Natural killer cell (primary cell): ENCODE data around the gene LIME1. TPM values are rescaled to one million over a fixed set of nuclear protein-coding genes. Genes with fewer than 3 reads are reported as not detected.

Experiments used
- ATAC-seq, 3 donors: fragments of 150-1000 bp in 2 of 3; fragments of 200-7000 bp in 1 of 3; cut with Tn5 transposase; 1 replicate in 1 of 3; 2 replicates in 2 of 3; pipeline ENCODE4 v1.10.0; 2021; ENCODE audit warnings: mild to moderate bottlenecking in 2 of 3, moderate library complexity in 2 of 3
- DNase-seq, 2 donors: peaks; one replicate each; pipeline versions ENCODE4 v3.0.0 to v3.0.0-alpha.2; 2013 to 2021; ENCODE audit warnings: mixed read lengths in 1 of 2
- H3K27ac ChIP-seq: one replicate; pipeline ENCODE4 v1.5.1; 2013; ENCODE audit warnings: mild to moderate bottlenecking, low read length
- H3K27me3 ChIP-seq: one replicate; pipeline ENCODE4 v1.6.1; 2013; ENCODE audit warnings: low read length; ENCODE audit not compliant: control insufficient read depth, insufficient read depth
- H3K36me3 ChIP-seq: one replicate; pipeline ENCODE4 v1.6.1; 2013; ENCODE audit warnings: low read length; ENCODE audit not compliant: control insufficient read depth, insufficient read depth
- H3K4me1 ChIP-seq: one replicate; pipeline ENCODE4 v1.6.1; 2013; ENCODE audit warnings: low read length; ENCODE audit not compliant: control insufficient read depth, insufficient read depth
- H3K4me3 ChIP-seq: one replicate; pipeline ENCODE4 v1.5.1; 2013; ENCODE audit warnings: low read length
- H3K9me3 ChIP-seq: one replicate; pipeline ENCODE4 v1.6.1; 2013; ENCODE audit warnings: low read length; ENCODE audit not compliant: control insufficient read depth, insufficient read depth
- H3K27ac Mint-ChIP-seq, 2 donors: one replicate each; pipeline ENCODE4 v1.8.0; 2022; ENCODE audit warnings: mild to moderate bottlenecking in 2 of 2, mixed read lengths in 2 of 2, moderate library complexity in 1 of 2
- H3K27me3 Mint-ChIP-seq, 2 donors: one replicate each; pipeline ENCODE4 v1.8.0; 2022; ENCODE audit warnings: low read depth in 2 of 2, mixed read lengths in 2 of 2
- H3K36me3 Mint-ChIP-seq: one replicate; pipeline ENCODE4 v1.8.0; 2022; ENCODE audit warnings: mixed read lengths
- H3K4me1 Mint-ChIP-seq, 2 donors: one replicate each; pipeline ENCODE4 v1.8.0; 2022; ENCODE audit warnings: mixed read lengths in 2 of 2
- H3K4me3 Mint-ChIP-seq: one replicate; pipeline ENCODE4 v1.8.0; 2022; ENCODE audit warnings: mild to moderate bottlenecking, moderate library complexity, mixed read lengths
- H3K9me3 Mint-ChIP-seq, 2 donors: one replicate each; pipeline ENCODE4 v1.8.0; 2022; ENCODE audit warnings: mixed read lengths in 2 of 2
- WGBS: methylation state at CpG from one replicate; pipeline ENCODE4 v1.1.7; 2013; ENCODE audit warnings: missing lambda C conversion rate; ENCODE audit not compliant: insufficient coverage; 5-methylcytosine and 5-hydroxymethylcytosine counted together
- intact Hi-C: fragments of 100-400 bp; cut with micrococcal nuclease; formaldehyde crosslinking; loops from one replicate; pipeline ENCODE4 v1.14.2; 2022
- total RNA-seq, 4 donors: library from RNA; stranded (reverse); fragments of 120-200 nt in 1 of 4; gene quantifications; one replicate each; pipeline versions ENCODE4 v1.2.3 to v1.2.4, GENCODE V29; 2013 to 2022
- TF ChIP-seq, protein P1 (sequence below): fragments of 200-600 bp; IDR thresholded peaks from one replicate; pipeline ENCODE4 v1.8.0; 2022; ENCODE audit warnings: antibody characterized with exemption

The LIME1 gene
- total RNA-seq, 3 donors from 2014 or later (not counting 1 experiment from before 2014, with no cell fraction given) = 86.5 to 94.4 (median 91.7) TPM

DNA sequence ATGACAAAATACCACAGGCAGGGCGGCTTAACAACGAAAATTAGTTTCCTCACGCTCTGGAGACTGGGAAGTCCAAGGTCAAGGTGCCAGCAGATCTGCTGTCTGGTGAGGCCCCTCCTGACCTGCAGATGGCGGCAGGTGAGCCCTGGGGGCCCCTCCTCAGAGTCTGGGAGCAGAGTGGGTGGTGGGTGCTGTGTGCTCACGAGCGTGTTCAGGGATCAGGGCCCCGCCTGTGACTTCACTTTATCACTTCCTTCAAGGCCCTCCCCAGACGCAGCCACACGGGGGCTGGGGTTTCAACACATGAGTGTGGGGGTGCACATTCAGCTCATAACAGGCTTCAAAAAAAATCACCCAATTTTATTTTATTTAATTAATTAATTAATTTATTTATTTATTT, 42.4 kb downstream of the LIME1 start:
- Mint-ChIP-seq H3K36me3 (no peaks in the 10 kb centered on the region), H3K27ac (no peak overlapping the region), H3K9me3 (no peaks in the 10 kb centered on the region), H3K4me3 (no peak overlapping the region), H3K27me3 (no peaks in the 10 kb centered on the region), H3K4me1 (no peaks in the 10 kb centered on the region)
- TF ChIP-seq, protein P1, sequence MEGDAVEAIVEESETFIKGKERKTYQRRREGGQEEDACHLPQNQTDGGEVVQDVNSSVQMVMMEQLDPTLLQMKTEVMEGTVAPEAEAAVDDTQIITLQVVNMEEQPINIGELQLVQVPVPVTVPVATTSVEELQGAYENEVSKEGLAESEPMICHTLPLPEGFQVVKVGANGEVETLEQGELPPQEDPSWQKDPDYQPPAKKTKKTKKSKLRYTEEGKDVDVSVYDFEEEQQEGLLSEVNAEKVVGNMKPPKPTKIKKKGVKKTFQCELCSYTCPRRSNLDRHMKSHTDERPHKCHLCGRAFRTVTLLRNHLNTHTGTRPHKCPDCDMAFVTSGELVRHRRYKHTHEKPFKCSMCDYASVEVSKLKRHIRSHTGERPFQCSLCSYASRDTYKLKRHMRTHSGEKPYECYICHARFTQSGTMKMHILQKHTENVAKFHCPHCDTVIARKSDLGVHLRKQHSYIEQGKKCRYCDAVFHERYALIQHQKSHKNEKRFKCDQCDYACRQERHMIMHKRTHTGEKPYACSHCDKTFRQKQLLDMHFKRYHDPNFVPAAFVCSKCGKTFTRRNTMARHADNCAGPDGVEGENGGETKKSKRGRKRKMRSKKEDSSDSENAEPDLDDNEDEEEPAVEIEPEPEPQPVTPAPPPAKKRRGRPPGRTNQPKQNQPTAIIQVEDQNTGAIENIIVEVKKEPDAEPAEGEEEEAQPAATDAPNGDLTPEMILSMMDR = no peak
- intact Hi-C loops = no loop called here
- whole genome bisulfite sequencing = 87% methylated on average over 4 of the region's 9 CpGs
- DNase-seq = no peak
- Histone ChIP-seq H3K9me3 (no peaks in the 10 kb centered on the region), H3K36me3 (no peaks in the 10 kb centered on the region), H3K27ac (no peak overlapping the region), H3K27me3 (no peaks in the 10 kb centered on the region), H3K4me1 (peaks cover 7% of the 10 kb centered on the region), H3K4me3 (no peak overlapping the region)
- ATAC-seq = no peak

GRCh38 chr20:63781181-63781580, 44.7 kb downstream of the LIME1 start:
- intact Hi-C loops = no loop called here
- no peak overlapping the region for H3K27ac Mint-ChIP-seq
- no peak for DNase-seq

GRCh38 chr20:63782051-63782471, 45.6 kb downstream of the LIME1 start:
- H3K4me1 Mint-ChIP-seq = no peaks in the 10 kb centered on the region
- no peaks in the 10 kb centered on the region for H3K9me3 Mint-ChIP-seq
- H3K27me3 Mint-ChIP-seq = no peaks in the 10 kb centered on the region
- no peak overlapping the region for H3K27ac Mint-ChIP-seq
- Histone ChIP-seq H3K4me1 (peaks cover 7% of the 10 kb centered on the region), H3K27ac (no peak overlapping the region), H3K27me3 (no peaks in the 10 kb centered on the region), H3K9me3 (no peaks in the 10 kb centered on the region), H3K4me3 (no peak overlapping the region), H3K36me3 (no peaks in the 10 kb centered on the region)
- no peak overlapping the region for H3K4me3 Mint-ChIP-seq
- TF ChIP-seq, protein P1 = no peak
- intact Hi-C loops = no loop called here
- WGBS = 64% methylated on average over 17 of the region's 18 CpGs
- no peaks in the 10 kb centered on the region for H3K36me3 Mint-ChIP-seq
- DNase-seq (peak in 1 of 2 donors; percentile 91), ATAC-seq (peak in 2 of 3 donors; percentile 70 to 77)

More at GRCh38 chr20:63781181-63781580, 44.7 kb downstream of the LIME1 start:
- ATAC-seq = no peak
- no peak overlapping the region for H3K4me3 Mint-ChIP-seq
- no peaks in the 10 kb centered on the region for H3K4me1 Mint-ChIP-seq
- Histone ChIP-seq H3K36me3 (no peaks in the 10 kb centered on the region), H3K27ac (no peak overlapping the region), H3K9me3 (no peaks in the 10 kb centered on the region), H3K27me3 (no peaks in the 10 kb centered on the region), H3K4me3 (no peak overlapping the region), H3K4me1 (peaks cover 7% of the 10 kb centered on the region)
- WGBS = 96% methylated on average over 13 of the region's 14 CpGs
- no peaks in the 10 kb centered on the region for H3K36me3 Mint-ChIP-seq
- TF ChIP-seq, protein P1 = no peak
- no peaks in the 10 kb centered on the region for H3K9me3 Mint-ChIP-seq
- no peaks in the 10 kb centered on the region for H3K27me3 Mint-ChIP-seq

DNA sequence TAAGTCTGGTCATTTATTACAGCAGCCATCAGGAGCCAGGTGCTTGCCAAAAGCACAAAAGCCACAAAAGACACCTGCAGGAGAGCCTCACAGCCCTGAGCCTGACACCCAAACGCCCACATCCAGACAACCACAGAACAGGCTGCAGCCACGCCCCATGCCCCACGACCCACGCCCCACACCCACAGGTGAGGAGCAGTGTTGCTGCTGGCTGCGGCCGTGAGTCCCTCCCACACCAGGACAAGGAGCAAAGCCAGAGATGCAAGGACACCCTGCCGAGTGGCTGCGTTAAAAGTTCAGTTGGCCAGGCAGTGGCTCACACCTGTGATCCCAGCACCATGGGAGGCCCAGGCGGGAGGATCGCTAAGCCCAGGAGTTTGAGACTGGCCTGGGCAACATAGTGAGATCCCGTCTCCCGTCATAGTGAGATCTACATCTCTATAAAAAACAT, 46.1 kb downstream of the LIME1 start:
- TF ChIP-seq, protein P1 = no peak
- ATAC-seq (no peak), DNase-seq (peak in 1 of 2 donors; percentile 52)
- Histone ChIP-seq H3K4me3 (no peak overlapping the region), H3K27me3 (no peaks in the 10 kb centered on the region), H3K36me3 (no peaks in the 10 kb centered on the region), H3K27ac (no peak overlapping the region), H3K9me3 (no peaks in the 10 kb centered on the region), H3K4me1 (peaks cover 7% of the 10 kb centered on the region)
- H3K4me3 Mint-ChIP-seq = no peak overlapping the region
- H3K4me1 Mint-ChIP-seq = no peaks in the 10 kb centered on the region
- intact Hi-C loops = no loop called here
- 64% methylated on average over 12 of the region's 12 CpGs for WGBS
- no peaks in the 10 kb centered on the region for H3K27me3 Mint-ChIP-seq
- no peaks in the 10 kb centered on the region for H3K9me3 Mint-ChIP-seq
- no peaks in the 10 kb centered on the region for H3K36me3 Mint-ChIP-seq
- H3K27ac Mint-ChIP-seq = no peak overlapping the region
